IPS DF 6.9 (cell line): ENCODE results near the gene ARHGDIB.

Experiments used
- DNase-seq: peaks from one replicate; pipeline ENCODE4 v3.0.0-alpha.2; 2013; ENCODE audit warnings: low read depth, low spot score
- H3K27ac ChIP-seq: one replicate; pipeline ENCODE4 v1.5.1; 2013; ENCODE audit warnings: low read length, control low read depth
- H3K27me3 ChIP-seq: 2 replicates; pipeline ENCODE4 v1.6.1; 2013; ENCODE audit warnings: mild to moderate bottlenecking, low read length; ENCODE audit not compliant: control insufficient read depth, insufficient read depth
- H3K36me3 ChIP-seq: 2 replicates; pipeline ENCODE4 v1.6.1; 2013; ENCODE audit warnings: low read length; ENCODE audit not compliant: control insufficient read depth, insufficient read depth
- H3K4me1 ChIP-seq: 2 replicates; pipeline ENCODE4 v1.6.1; 2013; ENCODE audit warnings: low read length; ENCODE audit not compliant: control insufficient read depth, insufficient read depth
- H3K4me3 ChIP-seq: 2 replicates; pipeline ENCODE4 v1.5.1; 2013; ENCODE audit warnings: mild to moderate bottlenecking, low read length
- H3K9me3 ChIP-seq: 2 replicates; pipeline ENCODE4 v1.6.1; 2013; ENCODE audit warnings: low read length, inconsistent platforms; ENCODE audit not compliant: control insufficient read depth, insufficient read depth
- WGBS: extraction: QIAGEN DNeasy Blood & Tissue Kit; methylation state at CpG from one replicate; pipeline ENCODE4 v1.1.7; 2013; ENCODE audit warnings: mixed read lengths, missing lambda C conversion rate; ENCODE audit not compliant: insufficient read length, insufficient coverage; 5-methylcytosine and 5-hydroxymethylcytosine counted together

ARHGDIB gene

DNA sequence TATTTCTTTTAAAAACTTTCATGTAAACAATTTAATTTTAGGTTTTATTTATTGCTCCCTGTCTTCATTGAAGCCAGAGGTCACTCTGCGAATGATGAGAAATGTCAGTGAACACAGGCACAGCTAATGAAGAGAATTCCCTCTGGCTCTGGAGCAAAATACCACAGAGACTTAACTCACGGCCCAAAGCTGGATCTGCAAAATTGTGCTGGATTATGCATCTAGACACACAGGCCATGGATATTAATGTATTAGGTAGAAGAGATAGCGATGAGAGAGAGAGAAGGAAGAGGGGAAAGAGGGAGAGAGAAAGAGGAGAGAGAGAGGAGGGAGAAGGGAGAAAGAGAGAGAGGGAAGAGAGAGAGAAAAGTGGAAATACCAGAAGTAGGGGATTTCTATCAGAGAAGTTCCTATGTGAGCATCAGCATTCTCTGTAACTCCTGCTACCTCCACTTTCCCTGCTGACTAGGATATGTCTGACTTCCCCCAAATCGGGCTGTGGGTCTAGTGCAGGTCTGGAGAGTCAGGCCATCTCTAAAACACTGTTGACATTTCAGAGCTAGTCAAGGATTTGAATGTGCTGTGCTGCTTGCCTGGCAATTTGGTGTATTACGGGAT lies 3.7 kb downstream of the ARHGDIB start:
- DNase-seq: no peak
- H3K27ac ChIP-seq: no peak overlapping the region
- no peaks in the 10 kb centered on the region for H3K36me3 ChIP-seq
- H3K4me1 ChIP-seq: no peaks in the 10 kb centered on the region
- no peak overlapping the region for H3K4me3 ChIP-seq
- H3K9me3 ChIP-seq: no peaks in the 10 kb centered on the region
- WGBS: 100% methylated on average over 1 of the region's 5 CpGs
- no peaks in the 10 kb centered on the region for H3K27me3 ChIP-seq

- no peak for DNase-seq
- Histone ChIP-seq H3K4me3 (no peak overlapping the region), H3K36me3 (no peaks in the 10 kb centered on the region), H3K27me3 (no peaks in the 10 kb centered on the region), H3K9me3 (no peaks in the 10 kb centered on the region), H3K27ac (no peak overlapping the region), H3K4me1 (no peaks in the 10 kb centered on the region)
- no CpG with 5 or more reads among the region's 2 CpGs for WGBS
These were observed 4.5 kb downstream of the ARHGDIB start for GRCh38 chr12:14956905-14957304.

GRCh38 chr12:14956024-14956891 lies 5.1 kb downstream of the ARHGDIB start:
- no CpG with 5 or more reads among the region's 9 CpGs for WGBS
- H3K4me1 ChIP-seq: no peaks in the 10 kb centered on the region
- H3K4me3 ChIP-seq: no peak overlapping the region
- H3K36me3 ChIP-seq: no peaks in the 10 kb centered on the region
- no peaks in the 10 kb centered on the region for H3K9me3 ChIP-seq
- no peak overlapping the region for H3K27ac ChIP-seq
- DNase-seq: no peak
- H3K27me3 ChIP-seq: no peaks in the 10 kb centered on the region

- Histone ChIP-seq H3K27ac (no peak overlapping the region), H3K36me3 (no peaks in the 10 kb centered on the region), H3K9me3 (no peaks in the 10 kb centered on the region), H3K4me3 (no peak overlapping the region), H3K4me1 (no peaks in the 10 kb centered on the region), H3K27me3 (no peaks in the 10 kb centered on the region)
- no CpG with 5 or more reads among the region's 4 CpGs for WGBS
- DNase-seq: no peak
These were observed 7.1 kb downstream of the ARHGDIB start for GRCh38 chr12:14954269-14954668.

DNA sequence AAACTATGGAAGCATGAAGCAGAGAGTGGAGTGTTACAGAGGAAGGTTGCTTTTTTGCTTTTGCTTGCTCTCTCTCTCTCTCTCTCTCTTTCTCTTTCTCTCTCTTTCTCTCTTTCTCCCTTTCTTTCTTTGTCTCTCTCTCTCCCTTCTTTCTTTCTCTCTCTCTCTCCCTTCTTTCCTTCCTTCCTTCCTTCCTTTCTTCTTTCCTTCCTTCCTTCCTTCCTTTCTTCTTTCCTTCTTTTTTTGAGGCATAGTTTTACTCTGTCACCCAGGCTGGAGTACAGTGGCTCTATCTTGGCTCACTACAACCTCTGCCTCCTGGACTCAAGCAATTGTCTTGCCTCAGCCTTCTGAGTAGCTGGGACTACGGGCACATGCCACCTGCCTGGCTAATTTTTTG lies 7.6 kb downstream of the ARHGDIB start:
- Histone ChIP-seq H3K9me3 (no peaks in the 10 kb centered on the region), H3K4me1 (no peaks in the 10 kb centered on the region), H3K4me3 (no peak overlapping the region), H3K27ac (no peak overlapping the region), H3K27me3 (no peaks in the 10 kb centered on the region), H3K36me3 (no peaks in the 10 kb centered on the region)
- WGBS: no CpG with 5 or more reads among the region's 1 CpG
- DNase-seq: no peak

DNA sequence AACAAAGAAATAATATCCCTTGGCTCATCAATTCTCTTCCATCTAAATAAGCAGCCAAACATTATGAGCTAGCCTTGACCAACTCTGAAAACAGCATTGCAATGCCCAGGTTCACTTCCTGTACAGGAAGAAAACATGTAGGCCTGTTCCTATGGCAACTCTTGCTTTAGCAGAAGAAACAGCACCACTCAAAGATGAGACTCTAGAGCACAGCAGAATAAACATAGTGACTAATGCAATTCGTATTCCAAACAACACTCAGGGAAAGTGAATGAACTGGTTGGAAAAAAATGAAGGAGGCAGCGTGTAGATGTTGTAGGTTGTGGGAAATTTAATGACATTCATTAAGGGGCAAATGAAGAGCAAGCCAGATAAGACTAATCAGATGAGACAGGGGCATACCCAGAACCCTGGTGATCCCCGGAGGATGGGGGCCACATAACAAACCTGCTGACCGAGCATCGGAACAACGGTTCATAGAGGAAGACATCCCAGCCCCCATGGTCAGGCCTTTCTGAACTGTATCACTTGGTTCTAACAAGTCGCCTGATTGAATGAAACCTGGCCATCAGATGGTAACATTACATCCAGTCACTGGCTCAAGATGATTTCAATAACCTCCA lies 9.0 kb downstream of the ARHGDIB start:
- H3K9me3 ChIP-seq: no peaks in the 10 kb centered on the region
- no peak for DNase-seq
- WGBS: no CpG with 5 or more reads among the region's 7 CpGs
- no peaks in the 10 kb centered on the region for H3K36me3 ChIP-seq
- no peaks in the 10 kb centered on the region for H3K27me3 ChIP-seq
- no peak overlapping the region for H3K4me3 ChIP-seq
- H3K27ac ChIP-seq: no peak overlapping the region
- no peaks in the 10 kb centered on the region for H3K4me1 ChIP-seq

DNA sequence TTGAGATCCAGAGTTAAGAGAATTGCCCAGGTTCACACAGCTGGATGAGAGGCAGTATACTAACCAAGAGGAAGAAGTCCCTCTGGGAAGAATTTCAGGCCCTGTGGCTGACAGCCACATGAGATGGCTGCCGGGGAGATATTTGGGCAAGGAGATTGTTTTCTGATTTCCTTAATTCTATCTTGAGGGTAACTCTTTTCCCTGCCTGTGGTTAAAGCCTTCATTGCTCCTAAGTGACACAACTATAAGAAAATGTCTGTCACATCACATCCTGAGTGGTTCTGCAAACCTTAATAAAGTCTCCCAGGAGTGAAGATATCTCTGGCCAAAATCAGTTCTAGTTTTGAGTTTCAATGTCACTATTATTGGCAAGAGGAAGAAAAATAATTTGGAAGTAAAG lies 9.6 kb downstream of the ARHGDIB start:
- no peaks in the 10 kb centered on the region for H3K36me3 ChIP-seq
- H3K27me3 ChIP-seq: no peaks in the 10 kb centered on the region
- no peak overlapping the region for H3K4me3 ChIP-seq
- DNase-seq: no peak
- no peaks in the 10 kb centered on the region for H3K9me3 ChIP-seq
- no peak overlapping the region for H3K27ac ChIP-seq
- WGBS: no CpG with 5 or more reads among the region's 1 CpG
- H3K4me1 ChIP-seq: no peaks in the 10 kb centered on the region

- DNase-seq: no peak
- no peaks in the 10 kb centered on the region for H3K4me1 ChIP-seq
- H3K36me3 ChIP-seq: no peaks in the 10 kb centered on the region
These were observed 10.2 kb downstream of the ARHGDIB start for GRCh38 chr12:14950982-14951746.

GRCh38 chr12:14950421-14950820 lies 11.0 kb downstream of the ARHGDIB start:
- no peak for DNase-seq
- Histone ChIP-seq H3K9me3 (no peaks in the 10 kb centered on the region), H3K27me3 (no peaks in the 10 kb centered on the region), H3K4me1 (no peaks in the 10 kb centered on the region), H3K4me3 (no peak overlapping the region), H3K27ac (no peak overlapping the region), H3K36me3 (no peaks in the 10 kb centered on the region)
- no CpG with 5 or more reads among the region's 4 CpGs for WGBS

More at GRCh38 chr12:14950982-14951746, 10.2 kb downstream of the ARHGDIB start:
- Histone ChIP-seq H3K9me3 (no peaks in the 10 kb centered on the region), H3K4me3 (no peak overlapping the region), H3K27me3 (no peaks in the 10 kb centered on the region), H3K27ac (no peak overlapping the region)
- no CpG with 5 or more reads among the region's 6 CpGs for WGBS

GRCh38 chr12:14949631-14950030 lies 11.8 kb downstream of the ARHGDIB start:
- H3K36me3 ChIP-seq: no peaks in the 10 kb centered on the region
- no peaks in the 10 kb centered on the region for H3K9me3 ChIP-seq
- H3K27me3 ChIP-seq: no peaks in the 10 kb centered on the region
- no peak for DNase-seq
- H3K27ac ChIP-seq: no peak overlapping the region
- H3K4me3 ChIP-seq: no peak overlapping the region
- WGBS: no CpG with 5 or more reads among the region's 5 CpGs
- no peaks in the 10 kb centered on the region for H3K4me1 ChIP-seq
